Peyer's patch (tissue), 4 donors: ENCODE measurements around the gene TNRC6B. TPM values are rescaled to one million over a fixed set of nuclear protein-coding genes. Genes with fewer than 3 reads are reported as not detected.

ENCODE experiments used
- DNase-seq, 3 donors: peaks; one replicate each; pipeline ENCODE4 v3.0.0-alpha.2; 2017 to 2019
- H3K27ac ChIP-seq, 4 donors: fragments of 200-600 bp; sonication (generic); one replicate each; pipeline ENCODE4 v1.5.1; 2016 to 2019
- H3K27me3 ChIP-seq, 2 donors: fragments of 200-600 bp; sonication (generic); one replicate each; pipeline ENCODE4 v1.5.1; 2019
- H3K36me3 ChIP-seq, 3 donors: fragments of 200-600 bp; sonication (generic); one replicate each; pipeline ENCODE4 v1.5.1; 2016 to 2019
- H3K4me1 ChIP-seq, 4 donors: fragments of 200-600 bp; sonication (generic); one replicate each; pipeline ENCODE4 v1.5.1; 2016 to 2019
- H3K4me3 ChIP-seq, 4 donors: fragments of 200-600 bp; sonication (generic); 1 replicate in 3 of 4; 2 replicates in 1 of 4; pipeline ENCODE4 v1.5.1; 2016 to 2019; ENCODE audit warnings: mild to moderate bottlenecking in 1 of 4
- H3K9me3 ChIP-seq, 4 donors: fragments of 200-600 bp; sonication (generic); one replicate each; pipeline ENCODE4 v1.5.1; 2016 to 2019; ENCODE audit warnings: mild to moderate bottlenecking in 1 of 4
- POLR2A ChIP-seq, 2 donors: fragments of 450-650 bp; IDR thresholded peaks; one replicate each; pipeline ENCODE4 v1.5.1; 2017; ENCODE audit warnings: antibody characterized with exemption in 2 of 2, mild to moderate bottlenecking in 2 of 2, moderate library complexity in 2 of 2
- total RNA-seq, 4 donors: library from RNA; depleted of rRNA; stranded (reverse); fragments of >200 nt; gene quantifications; one replicate each; pipeline ENCODE4 v1.1.0, GENCODE V29; 2016
- TF ChIP-seq, protein P1 (sequence below), 6 experiments: fragments of 450-650 bp in 4 of 6; fragments of 200-600 bp in 2 of 6; sonication (generic) in 1 of 6; IDR thresholded peaks; one replicate each; pipeline ENCODE4 v1.5.1; 2017 to 2019; ENCODE audit warnings: antibody characterized with exemption in 6 of 6, mild to moderate bottlenecking in 3 of 6, moderate library complexity in 1 of 6

Gene TNRC6B
- total RNA-seq, 4 donors from 2014 or later, result 43.6 to 169 (median 54.0) TPM

DNA sequence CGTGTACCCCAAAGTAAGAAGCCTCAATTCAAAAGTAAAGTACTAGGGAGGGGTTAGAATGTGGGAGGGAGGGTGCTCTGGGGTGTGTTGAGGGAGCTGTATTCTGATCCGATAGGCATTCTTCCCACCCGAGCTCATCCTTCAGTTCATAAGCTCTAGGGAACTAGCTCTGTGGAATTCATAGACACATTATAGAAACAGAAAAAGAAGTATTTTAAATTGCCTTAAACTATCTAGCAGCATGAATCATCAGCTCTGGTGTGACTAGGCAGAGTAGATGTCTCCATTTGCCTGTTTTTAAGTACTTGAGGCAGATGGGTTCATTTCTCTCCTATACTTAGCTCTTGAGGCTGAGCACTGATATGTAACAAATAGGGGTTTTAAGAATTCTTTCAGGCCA is 185.3 kb downstream of the TNRC6B start:
- no peaks in the 10 kb centered on the region for H3K4me1 ChIP-seq
- peaks cover 3 to 86% (median 4%) of the 10 kb centered on the region in 3 donors for H3K36me3 ChIP-seq
- H3K27ac ChIP-seq, result no peak overlapping the region
- no peaks in the 10 kb centered on the region for H3K27me3 ChIP-seq
- no peak for DNase-seq
- TF ChIP-seq, protein P1, sequence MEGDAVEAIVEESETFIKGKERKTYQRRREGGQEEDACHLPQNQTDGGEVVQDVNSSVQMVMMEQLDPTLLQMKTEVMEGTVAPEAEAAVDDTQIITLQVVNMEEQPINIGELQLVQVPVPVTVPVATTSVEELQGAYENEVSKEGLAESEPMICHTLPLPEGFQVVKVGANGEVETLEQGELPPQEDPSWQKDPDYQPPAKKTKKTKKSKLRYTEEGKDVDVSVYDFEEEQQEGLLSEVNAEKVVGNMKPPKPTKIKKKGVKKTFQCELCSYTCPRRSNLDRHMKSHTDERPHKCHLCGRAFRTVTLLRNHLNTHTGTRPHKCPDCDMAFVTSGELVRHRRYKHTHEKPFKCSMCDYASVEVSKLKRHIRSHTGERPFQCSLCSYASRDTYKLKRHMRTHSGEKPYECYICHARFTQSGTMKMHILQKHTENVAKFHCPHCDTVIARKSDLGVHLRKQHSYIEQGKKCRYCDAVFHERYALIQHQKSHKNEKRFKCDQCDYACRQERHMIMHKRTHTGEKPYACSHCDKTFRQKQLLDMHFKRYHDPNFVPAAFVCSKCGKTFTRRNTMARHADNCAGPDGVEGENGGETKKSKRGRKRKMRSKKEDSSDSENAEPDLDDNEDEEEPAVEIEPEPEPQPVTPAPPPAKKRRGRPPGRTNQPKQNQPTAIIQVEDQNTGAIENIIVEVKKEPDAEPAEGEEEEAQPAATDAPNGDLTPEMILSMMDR (IDR thresholded peaks at IDR 0.05), result no peak
- H3K4me3 ChIP-seq, result no peak overlapping the region
- H3K9me3 ChIP-seq, result no peaks in the 10 kb centered on the region

DNA sequence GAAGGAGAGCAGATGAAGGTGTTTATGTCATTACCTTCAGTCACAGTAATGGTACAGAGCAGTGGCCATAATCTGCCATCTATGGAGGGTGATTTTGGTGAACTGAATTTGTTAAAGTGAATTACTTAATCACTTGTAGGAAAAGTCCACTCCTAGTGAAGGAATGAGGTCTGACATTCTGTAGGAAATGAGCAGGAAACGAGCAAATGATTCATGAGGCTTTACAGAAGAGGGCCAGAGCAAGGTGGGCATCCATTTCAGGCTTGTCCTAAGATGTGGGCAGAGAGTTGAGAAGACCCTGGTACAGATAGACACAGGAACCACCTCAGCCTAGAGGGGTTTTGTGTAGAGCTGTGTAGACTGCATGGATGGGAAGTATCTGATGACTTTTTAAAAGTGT is 186.7 kb downstream of the TNRC6B start:
- Histone ChIP-seq H3K4me3 (no peak overlapping the region), H3K9me3 (no peaks in the 10 kb centered on the region), H3K27me3 (no peaks in the 10 kb centered on the region), H3K27ac (no peak overlapping the region), H3K36me3 (peaks cover 3 to 73% (median 4%) of the 10 kb centered on the region in 3 donors), H3K4me1 (no peaks in the 10 kb centered on the region)
- TF ChIP-seq, protein P1 (IDR thresholded peaks at IDR 0.05), result no peak
- TF ChIP-seq POLR2A (IDR thresholded peaks at IDR 0.05), result no peak
- no peak for DNase-seq

DNA sequence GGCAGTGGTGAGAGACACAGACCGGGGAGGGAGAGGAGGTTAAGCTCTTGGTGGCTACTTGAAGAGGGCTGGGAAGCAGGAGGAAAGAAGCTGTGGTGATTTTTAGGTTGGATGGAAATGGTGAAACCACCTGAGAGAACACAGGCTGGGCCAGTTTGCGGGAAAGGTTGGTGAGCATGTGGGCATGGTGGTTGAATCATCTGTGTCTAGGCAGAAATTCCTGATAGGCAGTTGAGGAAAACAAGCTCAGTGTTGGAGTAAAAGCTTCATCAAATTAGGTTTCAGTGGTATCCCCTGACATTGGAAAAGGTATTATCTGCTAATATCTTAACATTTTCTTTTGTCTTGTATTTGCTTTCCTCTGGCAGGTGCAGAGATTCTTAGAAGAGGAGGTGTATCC is 188.3 kb downstream of the TNRC6B start:
- Histone ChIP-seq H3K27ac (no peak overlapping the region), H3K4me1 (no peaks in the 10 kb centered on the region), H3K4me3 (no peak overlapping the region), H3K27me3 (no peaks in the 10 kb centered on the region), H3K36me3 (peaks cover 0 to 56% (median 3%) of the 10 kb centered on the region in 3 donors), H3K9me3 (no peaks in the 10 kb centered on the region)
- TF ChIP-seq, protein P1 (IDR thresholded peaks at IDR 0.05), result no peak
- TF ChIP-seq POLR2A (IDR thresholded peaks at IDR 0.05), result no peak
- DNase-seq, result no peak

DNA sequence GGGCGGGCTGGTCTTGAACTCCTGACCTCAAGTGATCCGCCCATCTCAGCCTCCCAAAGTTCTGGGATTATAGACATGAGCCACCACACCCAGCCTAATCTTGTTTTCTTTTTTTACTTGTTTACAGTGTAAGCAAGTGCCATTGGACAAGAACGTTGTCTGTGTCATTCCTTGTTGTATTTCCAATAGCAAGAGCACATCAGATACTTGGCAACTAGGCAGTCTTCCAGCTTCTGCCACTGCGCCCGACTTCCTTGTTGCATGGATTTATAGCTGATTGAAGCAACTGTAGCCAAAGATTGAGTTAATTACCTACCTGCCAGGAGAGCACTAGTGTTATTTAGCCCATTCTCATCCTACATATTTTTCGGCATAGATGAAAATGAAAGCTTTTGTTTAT is 189.6 kb downstream of the TNRC6B start:
- H3K4me3 ChIP-seq, result no peak overlapping the region
- H3K9me3 ChIP-seq, result no peaks in the 10 kb centered on the region
- H3K27me3 ChIP-seq, result no peaks in the 10 kb centered on the region
- no peak for TF ChIP-seq POLR2A (IDR thresholded peaks at IDR 0.05)
- TF ChIP-seq, protein P1 (IDR thresholded peaks at IDR 0.05), result no peak
- peak overlapping the region in 1 of 4 donors; percentile 12 for H3K27ac ChIP-seq
- peak in 1 of 3 donors; percentile 54 for DNase-seq
- peaks cover 0 to 43% (median 2%) of the 10 kb centered on the region in 3 donors for H3K36me3 ChIP-seq
- peaks cover 0 to 8% (median 0%) of the 10 kb centered on the region in 4 donors for H3K4me1 ChIP-seq

DNA sequence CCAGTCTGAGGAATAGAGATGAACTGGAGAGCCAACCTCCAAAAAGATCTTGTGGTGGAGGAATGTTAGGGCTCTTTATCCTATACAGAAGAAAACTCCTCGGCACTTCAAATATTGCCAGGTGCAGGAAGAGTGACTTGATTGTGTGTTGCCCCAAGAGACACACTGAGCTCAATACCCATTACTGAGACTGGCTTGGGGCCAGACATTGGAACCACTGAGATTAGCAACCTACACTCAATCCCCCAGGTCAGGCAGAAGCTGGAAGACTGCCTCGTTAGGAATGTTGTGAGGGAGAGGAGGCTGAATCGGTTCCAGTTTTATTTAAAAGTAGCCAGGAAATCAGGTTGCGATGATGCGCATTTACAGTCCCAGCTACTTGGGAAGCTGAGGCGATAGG is 190.3 kb downstream of the TNRC6B start:
- TF ChIP-seq, protein P1 (IDR thresholded peaks at IDR 0.05), result no peak
- no peak for TF ChIP-seq POLR2A (IDR thresholded peaks at IDR 0.05)

DNA sequence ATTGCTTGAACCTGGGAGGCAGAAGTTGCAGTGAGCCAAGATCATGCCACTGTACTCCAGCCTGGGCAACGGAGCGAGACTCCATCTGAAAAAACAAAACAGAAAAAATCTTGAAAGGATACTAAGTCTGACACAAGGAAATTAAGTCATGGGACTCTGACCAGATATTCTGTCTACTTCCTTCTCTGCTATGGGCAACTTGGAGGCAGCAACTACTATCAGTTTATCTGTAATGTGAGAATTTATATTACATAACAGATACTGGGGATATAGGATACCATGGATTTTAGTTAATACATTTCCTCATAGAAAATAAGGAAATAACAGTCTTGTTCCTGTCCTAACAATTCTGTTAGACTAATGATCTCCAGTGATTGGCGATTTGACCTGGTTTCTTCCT is 191.1 kb downstream of the TNRC6B start:
- Histone ChIP-seq H3K36me3 (peaks cover 0 to 30% (median 0%) of the 10 kb centered on the region in 3 donors), H3K9me3 (no peaks in the 10 kb centered on the region), H3K4me3 (no peak overlapping the region), H3K4me1 (peaks cover 0 to 12% (median 0%) of the 10 kb centered on the region in 4 donors), H3K27me3 (no peaks in the 10 kb centered on the region), H3K27ac (no peak overlapping the region)
- no peak for DNase-seq
- TF ChIP-seq, protein P1 (IDR thresholded peaks at IDR 0.05), result no peak
- TF ChIP-seq POLR2A (IDR thresholded peaks at IDR 0.05), result no peak

More for the DNA sequence above, 190.3 kb downstream of the TNRC6B start:
- Histone ChIP-seq H3K4me1 (peaks cover 0 to 12% (median 0%) of the 10 kb centered on the region in 4 donors), H3K36me3 (peaks cover 0 to 37% (median 0%) of the 10 kb centered on the region in 3 donors), H3K9me3 (no peaks in the 10 kb centered on the region), H3K27me3 (no peaks in the 10 kb centered on the region), H3K27ac (peak overlapping the region in 1 of 4 donors; percentile 12), H3K4me3 (no peak overlapping the region)
- DNase-seq, result no peak
